GM23338 (cell line): Measurements from ENCODE around the gene JAG1. TPM values are rescaled to one million over a fixed set of nuclear protein-coding genes. Genes with fewer than 3 reads are reported as not detected.

Source experiments
- ATAC-seq: fragments of 200-7000 bp; cut with Tn5 transposase; 3 replicates; pipeline ENCODE4 v1.9.1; 2020
- DNase-seq: peaks from one replicate; pipeline ENCODE4 v3.0.0-alpha.2; 2015; ENCODE audit warnings: low spot score
- H2AFZ ChIP-seq: fragments of 200-600 bp; sonication (generic); 2 replicates; pipeline ENCODE4 v1.8.0; 2016; ENCODE audit warnings: antibody characterized with exemption, mild to moderate bottlenecking, moderate library complexity
- H3F3A ChIP-seq: fragments of 200-600 bp; sonication (generic); replicated peaks from 2 replicates; pipeline ENCODE4 v1.8.0; 2017; ENCODE audit warnings: antibody characterized with exemption, mixed run types, low read depth
- H3K27ac ChIP-seq: fragments of 200-600 bp; sonication (generic); 2 replicates; pipeline ENCODE4 v1.6.1; 2016; ENCODE audit warnings: low read depth
- H3K27me3 ChIP-seq: fragments of 200-600 bp; sonication (generic); 2 replicates; pipeline ENCODE4 v1.8.0; 2016; ENCODE audit warnings: mild to moderate bottlenecking, mixed run types, moderate library complexity; ENCODE audit not compliant: insufficient read depth
- H3K36me3 ChIP-seq: fragments of 200-600 bp; sonication (generic); 2 replicates; pipeline ENCODE4 v1.8.0; 2016; ENCODE audit warnings: mild to moderate bottlenecking; ENCODE audit not compliant: insufficient read depth
- H3K4me1 ChIP-seq: fragments of 200-600 bp; sonication (generic); 2 replicates; pipeline ENCODE4 v1.8.0; 2016; ENCODE audit warnings: mild to moderate bottlenecking, moderate library complexity; ENCODE audit not compliant: insufficient read depth
- H3K4me2 ChIP-seq: fragments of 200-600 bp; sonication (generic); 2 replicates; pipeline ENCODE4 v1.7.1; 2017; ENCODE audit warnings: mixed run types
- H3K4me3 ChIP-seq: fragments of 200-600 bp; sonication (generic); 2 replicates; pipeline ENCODE4 v1.6.1; 2016; ENCODE audit warnings: mixed run types
- H3K79me2 ChIP-seq: fragments of 200-600 bp; sonication (generic); replicated peaks from 2 replicates; pipeline ENCODE4 v1.8.0; 2017; ENCODE audit warnings: mild to moderate bottlenecking; ENCODE audit not compliant: insufficient read depth
- H3K9me2 ChIP-seq: fragments of 200-600 bp; sonication (generic); 2 replicates; pipeline ENCODE4 v1.8.0; 2017; ENCODE audit not compliant: insufficient read depth
- H4K20me1 ChIP-seq: fragments of 200-600 bp; sonication (generic); replicated peaks from 2 replicates; pipeline ENCODE4 v1.8.0; 2017; ENCODE audit warnings: mild to moderate bottlenecking; ENCODE audit not compliant: insufficient read depth
- H3K27ac Mint-ChIP-seq: 2 replicates; pipeline ENCODE4 v1.8.0; 2020; ENCODE audit warnings: inconsistent platforms, mild to moderate bottlenecking, moderate library complexity, mixed read lengths
- H3K27me3 Mint-ChIP-seq: 3 replicates; pipeline ENCODE4 v1.8.0; 2022; ENCODE audit warnings: low read depth, mild to moderate bottlenecking, moderate library complexity, mixed read lengths, inconsistent platforms; ENCODE audit not compliant: insufficient read depth, poor library complexity
- H3K36me3 Mint-ChIP-seq: 3 replicates; pipeline ENCODE4 v1.8.0; 2021; ENCODE audit warnings: low read depth, mild to moderate bottlenecking, inconsistent platforms, moderate library complexity, mixed read lengths
- H3K4me1 Mint-ChIP-seq: 3 replicates; pipeline ENCODE4 v1.8.0; 2020; ENCODE audit warnings: mild to moderate bottlenecking, inconsistent platforms, mixed read lengths
- H3K4me3 Mint-ChIP-seq: 3 replicates; pipeline ENCODE4 v1.8.0; 2021; ENCODE audit warnings: moderate library complexity, mild to moderate bottlenecking, inconsistent platforms, mixed read lengths
- H3K9me3 Mint-ChIP-seq: 3 replicates; pipeline ENCODE4 v1.8.0; 2020; ENCODE audit warnings: moderate library complexity, mild to moderate bottlenecking, inconsistent platforms, mixed read lengths
- CREB1 ChIP-seq: fragments of 250-450 bp; sonication (Bioruptor Pico); IDR thresholded peaks from 2 replicates; pipeline ENCODE4 v1.5.0; 2020; ENCODE audit warnings: low read depth, mild to moderate bottlenecking, moderate library complexity
- EZH2 ChIP-seq: fragments of 200-600 bp; sonication (generic); IDR thresholded peaks from one replicate; pipeline ENCODE4 v1.8.0; 2017; ENCODE audit warnings: antibody characterized with exemption, mild to moderate bottlenecking, low read depth; ENCODE audit not compliant: unreplicated experiment
- EZH2phosphoT487 ChIP-seq: fragments of 200-600 bp; sonication (generic); IDR thresholded peaks from one replicate; pipeline ENCODE4 v1.8.1; 2018; ENCODE audit warnings: antibody characterized with exemption; ENCODE audit not compliant: unreplicated experiment
- JUNB ChIP-seq: IDR thresholded peaks from one replicate; pipeline ENCODE4 v1.6.1; 2016; ENCODE audit warnings: antibody characterized with exemption; ENCODE audit not compliant: unreplicated experiment
- NANOG ChIP-seq: IDR thresholded peaks from 2 replicates; pipeline ENCODE4 v1.6.1; 2016; ENCODE audit warnings: antibody characterized with exemption, borderline replicate concordance
- POLR2AphosphoS5 ChIP-seq: IDR thresholded peaks from 2 replicates; pipeline ENCODE4 v1.6.1; 2016; ENCODE audit warnings: antibody characterized with exemption, low read depth
- STAT1 ChIP-seq: IDR thresholded peaks from one replicate; pipeline ENCODE4 v1.6.1; 2016; ENCODE audit warnings: antibody characterized with exemption; ENCODE audit not compliant: unreplicated experiment
- ZNF114 ChIP-seq: fragments of 250-450 bp; sonication (Bioruptor Pico); IDR thresholded peaks from 2 replicates; pipeline ENCODE4 v1.5.0; 2020; ENCODE audit warnings: mild to moderate bottlenecking, moderate library complexity
- ZNF331 ChIP-seq: fragments of 250-450 bp; sonication (Bioruptor Pico); IDR thresholded peaks from 2 replicates; pipeline ENCODE4 v1.5.0; 2020; ENCODE audit warnings: low read depth, mild to moderate bottlenecking, moderate library complexity
- polyA plus RNA-seq: library from polyadenylated mRNA; unstranded; fragments of >200 nt; fragmentation: Nextera tagmentation; extraction: Ambion mirVana; gene quantifications from 2 replicates; pipeline ENCODE4 v1.2.1, GENCODE V29; 2016
- total RNA-seq: library from RNA; depleted of rRNA; stranded (reverse); fragments of >200 nt; shearing (Covaris generic); gene quantifications from 2 replicates; pipeline ENCODE4 v1.2.3, GENCODE V29; 2014
- TF ChIP-seq, protein P1 (sequence below): fragments of 250-450 bp; sonication (Bioruptor Pico); IDR thresholded peaks from 2 replicates; pipeline ENCODE4 v1.5.0; 2020; ENCODE audit warnings: mild to moderate bottlenecking, moderate library complexity
- TF ChIP-seq, protein P2 (sequence below), 2 experiments: fragments of 200-600 bp in 1 of 2; sonication (generic) in 1 of 2; conservative IDR thresholded peaks; 2 replicates each; pipeline versions ENCODE4 v1.5.1 to v1.6.1; 2016 to 2017; ENCODE audit warnings: antibody characterized with exemption in 2 of 2, low read depth in 2 of 2, mild to moderate bottlenecking in 2 of 2, moderate library complexity in 1 of 2
- TF ChIP-seq, protein P3 (sequence below): IDR thresholded peaks from 2 replicates; pipeline ENCODE4 v1.6.1; 2016; ENCODE audit warnings: antibody characterized with exemption
- TF ChIP-seq, protein P4 (sequence below): IDR thresholded peaks from one replicate; pipeline ENCODE4 v1.6.1; 2018; ENCODE audit warnings: antibody characterized with exemption; ENCODE audit not compliant: unreplicated experiment

The JAG1 gene
- total and polyA plus RNA-seq, 2 experiments from 2014 or later: 9.7 to 46.5 TPM

DNA sequence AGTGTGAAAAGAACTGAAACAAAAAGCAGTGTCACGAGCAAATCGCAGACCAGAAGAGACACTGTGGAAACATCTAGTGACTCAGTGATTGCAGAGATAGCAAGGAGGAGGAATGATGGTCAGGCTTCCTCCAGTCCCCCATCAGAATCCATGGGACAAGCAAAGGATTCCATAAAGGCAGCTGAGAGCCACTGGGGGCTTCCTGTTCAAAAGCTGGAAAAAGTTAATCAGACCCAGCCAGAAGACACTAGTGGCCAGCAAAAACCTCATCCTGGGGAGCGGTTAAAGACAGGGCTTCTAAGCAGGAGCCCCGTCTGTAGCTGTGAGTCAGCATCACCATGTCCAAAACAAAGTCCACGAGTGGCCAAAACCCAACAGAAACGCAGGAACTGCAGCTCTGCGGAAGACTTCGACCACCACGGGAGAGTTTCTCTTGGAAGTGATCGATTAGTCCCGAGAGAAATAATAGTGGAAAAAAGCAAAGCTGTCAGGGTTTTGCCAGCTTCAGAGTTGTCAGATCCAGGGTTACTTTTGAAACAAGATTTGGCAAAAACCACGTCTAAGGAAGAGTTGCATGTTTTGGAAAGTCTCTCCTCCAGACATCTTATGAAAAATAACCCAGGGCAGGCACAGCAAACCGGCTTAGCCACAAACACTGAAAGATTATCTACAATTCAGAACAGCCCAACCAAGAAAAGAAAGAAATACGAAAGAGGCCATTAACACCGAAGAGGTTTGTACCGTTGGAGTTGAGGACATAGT lies 51.0 kb downstream of the JAG1 start:
- no peak overlapping the region for H3K4me2 ChIP-seq
- ATAC-seq (no peak), DNase-seq (no peak)
- no peak overlapping the region for H3K27ac ChIP-seq
- TF ChIP-seq, protein P1, sequence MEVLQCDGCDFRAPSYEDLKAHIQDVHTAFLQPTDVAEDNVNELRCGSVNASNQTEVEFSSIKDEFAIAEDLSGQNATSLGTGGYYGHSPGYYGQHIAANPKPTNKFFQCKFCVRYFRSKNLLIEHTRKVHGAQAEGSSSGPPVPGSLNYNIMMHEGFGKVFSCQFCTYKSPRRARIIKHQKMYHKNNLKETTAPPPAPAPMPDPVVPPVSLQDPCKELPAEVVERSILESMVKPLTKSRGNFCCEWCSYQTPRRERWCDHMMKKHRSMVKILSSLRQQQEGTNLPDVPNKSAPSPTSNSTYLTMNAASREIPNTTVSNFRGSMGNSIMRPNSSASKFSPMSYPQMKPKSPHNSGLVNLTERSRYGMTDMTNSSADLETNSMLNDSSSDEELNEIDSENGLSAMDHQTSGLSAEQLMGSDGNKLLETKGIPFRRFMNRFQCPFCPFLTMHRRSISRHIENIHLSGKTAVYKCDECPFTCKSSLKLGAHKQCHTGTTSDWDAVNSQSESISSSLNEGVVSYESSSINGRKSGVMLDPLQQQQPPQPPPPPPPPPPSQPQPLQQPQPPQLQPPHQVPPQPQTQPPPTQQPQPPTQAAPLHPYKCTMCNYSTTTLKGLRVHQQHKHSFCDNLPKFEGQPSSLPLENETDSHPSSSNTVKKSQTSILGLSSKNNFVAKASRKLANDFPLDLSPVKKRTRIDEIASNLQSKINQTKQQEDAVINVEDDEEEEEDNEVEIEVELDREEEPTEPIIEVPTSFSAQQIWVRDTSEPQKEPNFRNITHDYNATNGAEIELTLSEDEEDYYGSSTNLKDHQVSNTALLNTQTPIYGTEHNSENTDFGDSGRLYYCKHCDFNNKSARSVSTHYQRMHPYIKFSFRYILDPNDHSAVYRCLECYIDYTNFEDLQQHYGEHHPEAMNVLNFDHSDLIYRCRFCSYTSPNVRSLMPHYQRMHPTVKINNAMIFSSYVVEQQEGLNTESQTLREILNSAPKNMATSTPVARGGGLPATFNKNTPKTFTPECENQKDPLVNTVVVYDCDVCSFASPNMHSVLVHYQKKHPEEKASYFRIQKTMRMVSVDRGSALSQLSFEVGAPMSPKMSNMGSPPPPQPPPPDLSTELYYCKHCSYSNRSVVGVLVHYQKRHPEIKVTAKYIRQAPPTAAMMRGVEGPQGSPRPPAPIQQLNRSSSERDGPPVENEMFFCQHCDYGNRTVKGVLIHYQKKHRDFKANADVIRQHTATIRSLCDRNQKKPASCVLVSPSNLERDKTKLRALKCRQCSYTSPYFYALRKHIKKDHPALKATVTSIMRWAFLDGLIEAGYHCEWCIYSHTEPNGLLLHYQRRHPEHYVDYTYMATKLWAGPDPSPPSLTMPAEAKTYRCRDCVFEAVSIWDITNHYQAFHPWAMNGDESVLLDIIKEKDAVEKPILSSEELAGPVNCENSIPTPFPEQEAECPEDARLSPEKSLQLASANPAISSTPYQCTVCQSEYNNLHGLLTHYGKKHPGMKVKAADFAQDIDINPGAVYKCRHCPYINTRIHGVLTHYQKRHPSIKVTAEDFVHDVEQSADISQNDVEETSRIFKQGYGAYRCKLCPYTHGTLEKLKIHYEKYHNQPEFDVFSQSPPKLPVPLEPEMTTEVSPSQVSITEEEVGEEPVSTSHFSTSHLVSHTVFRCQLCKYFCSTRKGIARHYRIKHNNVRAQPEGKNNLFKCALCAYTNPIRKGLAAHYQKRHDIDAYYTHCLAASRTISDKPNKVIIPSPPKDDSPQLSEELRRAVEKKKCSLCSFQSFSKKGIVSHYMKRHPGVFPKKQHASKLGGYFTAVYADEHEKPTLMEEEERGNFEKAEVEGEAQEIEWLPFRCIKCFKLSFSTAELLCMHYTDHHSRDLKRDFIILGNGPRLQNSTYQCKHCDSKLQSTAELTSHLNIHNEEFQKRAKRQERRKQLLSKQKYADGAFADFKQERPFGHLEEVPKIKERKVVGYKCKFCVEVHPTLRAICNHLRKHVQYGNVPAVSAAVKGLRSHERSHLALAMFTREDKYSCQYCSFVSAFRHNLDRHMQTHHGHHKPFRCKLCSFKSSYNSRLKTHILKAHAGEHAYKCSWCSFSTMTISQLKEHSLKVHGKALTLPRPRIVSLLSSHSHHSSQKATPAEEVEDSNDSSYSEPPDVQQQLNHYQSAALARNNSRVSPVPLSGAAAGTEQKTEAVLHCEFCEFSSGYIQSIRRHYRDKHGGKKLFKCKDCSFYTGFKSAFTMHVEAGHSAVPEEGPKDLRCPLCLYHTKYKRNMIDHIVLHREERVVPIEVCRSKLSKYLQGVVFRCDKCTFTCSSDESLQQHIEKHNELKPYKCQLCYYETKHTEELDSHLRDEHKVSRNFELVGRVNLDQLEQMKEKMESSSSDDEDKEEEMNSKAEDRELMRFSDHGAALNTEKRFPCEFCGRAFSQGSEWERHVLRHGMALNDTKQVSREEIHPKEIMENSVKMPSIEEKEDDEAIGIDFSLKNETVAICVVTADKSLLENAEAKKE: no peak
- TF ChIP-seq NANOG (no peak), POLR2AphosphoS5 (no peak), STAT1 (no peak), ZNF331 (no peak), EZH2 (no peak), EZH2phosphoT487 (no peak), JUNB (no peak), CREB1 (CRISPR knock-in tag) (no peak), ZNF114 (CRISPR knock-in tag) (no peak)
- TF ChIP-seq, protein P2, sequence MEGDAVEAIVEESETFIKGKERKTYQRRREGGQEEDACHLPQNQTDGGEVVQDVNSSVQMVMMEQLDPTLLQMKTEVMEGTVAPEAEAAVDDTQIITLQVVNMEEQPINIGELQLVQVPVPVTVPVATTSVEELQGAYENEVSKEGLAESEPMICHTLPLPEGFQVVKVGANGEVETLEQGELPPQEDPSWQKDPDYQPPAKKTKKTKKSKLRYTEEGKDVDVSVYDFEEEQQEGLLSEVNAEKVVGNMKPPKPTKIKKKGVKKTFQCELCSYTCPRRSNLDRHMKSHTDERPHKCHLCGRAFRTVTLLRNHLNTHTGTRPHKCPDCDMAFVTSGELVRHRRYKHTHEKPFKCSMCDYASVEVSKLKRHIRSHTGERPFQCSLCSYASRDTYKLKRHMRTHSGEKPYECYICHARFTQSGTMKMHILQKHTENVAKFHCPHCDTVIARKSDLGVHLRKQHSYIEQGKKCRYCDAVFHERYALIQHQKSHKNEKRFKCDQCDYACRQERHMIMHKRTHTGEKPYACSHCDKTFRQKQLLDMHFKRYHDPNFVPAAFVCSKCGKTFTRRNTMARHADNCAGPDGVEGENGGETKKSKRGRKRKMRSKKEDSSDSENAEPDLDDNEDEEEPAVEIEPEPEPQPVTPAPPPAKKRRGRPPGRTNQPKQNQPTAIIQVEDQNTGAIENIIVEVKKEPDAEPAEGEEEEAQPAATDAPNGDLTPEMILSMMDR (conservative IDR thresholded peaks at IDR 0.05; ENCODE audit: low read depth in 2 of 2): no peak
- TF ChIP-seq, protein P3, sequence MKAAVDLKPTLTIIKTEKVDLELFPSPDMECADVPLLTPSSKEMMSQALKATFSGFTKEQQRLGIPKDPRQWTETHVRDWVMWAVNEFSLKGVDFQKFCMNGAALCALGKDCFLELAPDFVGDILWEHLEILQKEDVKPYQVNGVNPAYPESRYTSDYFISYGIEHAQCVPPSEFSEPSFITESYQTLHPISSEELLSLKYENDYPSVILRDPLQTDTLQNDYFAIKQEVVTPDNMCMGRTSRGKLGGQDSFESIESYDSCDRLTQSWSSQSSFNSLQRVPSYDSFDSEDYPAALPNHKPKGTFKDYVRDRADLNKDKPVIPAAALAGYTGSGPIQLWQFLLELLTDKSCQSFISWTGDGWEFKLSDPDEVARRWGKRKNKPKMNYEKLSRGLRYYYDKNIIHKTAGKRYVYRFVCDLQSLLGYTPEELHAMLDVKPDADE: no peak
- TF ChIP-seq, protein P4, sequence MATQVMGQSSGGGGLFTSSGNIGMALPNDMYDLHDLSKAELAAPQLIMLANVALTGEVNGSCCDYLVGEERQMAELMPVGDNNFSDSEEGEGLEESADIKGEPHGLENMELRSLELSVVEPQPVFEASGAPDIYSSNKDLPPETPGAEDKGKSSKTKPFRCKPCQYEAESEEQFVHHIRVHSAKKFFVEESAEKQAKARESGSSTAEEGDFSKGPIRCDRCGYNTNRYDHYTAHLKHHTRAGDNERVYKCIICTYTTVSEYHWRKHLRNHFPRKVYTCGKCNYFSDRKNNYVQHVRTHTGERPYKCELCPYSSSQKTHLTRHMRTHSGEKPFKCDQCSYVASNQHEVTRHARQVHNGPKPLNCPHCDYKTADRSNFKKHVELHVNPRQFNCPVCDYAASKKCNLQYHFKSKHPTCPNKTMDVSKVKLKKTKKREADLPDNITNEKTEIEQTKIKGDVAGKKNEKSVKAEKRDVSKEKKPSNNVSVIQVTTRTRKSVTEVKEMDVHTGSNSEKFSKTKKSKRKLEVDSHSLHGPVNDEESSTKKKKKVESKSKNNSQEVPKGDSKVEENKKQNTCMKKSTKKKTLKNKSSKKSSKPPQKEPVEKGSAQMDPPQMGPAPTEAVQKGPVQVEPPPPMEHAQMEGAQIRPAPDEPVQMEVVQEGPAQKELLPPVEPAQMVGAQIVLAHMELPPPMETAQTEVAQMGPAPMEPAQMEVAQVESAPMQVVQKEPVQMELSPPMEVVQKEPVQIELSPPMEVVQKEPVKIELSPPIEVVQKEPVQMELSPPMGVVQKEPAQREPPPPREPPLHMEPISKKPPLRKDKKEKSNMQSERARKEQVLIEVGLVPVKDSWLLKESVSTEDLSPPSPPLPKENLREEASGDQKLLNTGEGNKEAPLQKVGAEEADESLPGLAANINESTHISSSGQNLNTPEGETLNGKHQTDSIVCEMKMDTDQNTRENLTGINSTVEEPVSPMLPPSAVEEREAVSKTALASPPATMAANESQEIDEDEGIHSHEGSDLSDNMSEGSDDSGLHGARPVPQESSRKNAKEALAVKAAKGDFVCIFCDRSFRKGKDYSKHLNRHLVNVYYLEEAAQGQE: no peak
- H3K9me2 ChIP-seq: no peaks in the 10 kb centered on the region
- H3F3A ChIP-seq: no peaks in the 10 kb centered on the region
- no peaks in the 10 kb centered on the region for H3K36me3 ChIP-seq
- peaks cover 7% of the 10 kb centered on the region; the same call in 1 of the 2 replicates for H3K27me3 ChIP-seq
- H3K79me2 ChIP-seq: no peaks in the 10 kb centered on the region
- Mint-ChIP-seq H3K9me3 (no peaks in the 10 kb centered on the region), H3K4me3 (no peak overlapping the region), H3K4me1 (peaks cover 48% of the 10 kb centered on the region), H3K27ac (no peak overlapping the region), H3K36me3 (peaks cover 5% of the 10 kb centered on the region; the same call in 2 of the 3 replicates), H3K27me3 (peaks cover 2% of the 10 kb centered on the region)
- peaks cover 21% of the 10 kb centered on the region for H3K4me1 ChIP-seq
- H3K4me3 ChIP-seq: no peak overlapping the region
- no peak overlapping the region for H2AFZ ChIP-seq
- no peaks in the 10 kb centered on the region; the same call in 1 of the 2 replicates for H4K20me1 ChIP-seq
